Activated T-helper 17 cell treated with anti-CD3 and anti-CD28 coated beads, Interleukin-2, amount 50 U/mL, for 72 hours (primary cell): Measurements from ENCODE around the gene ZNF286A. TPM values are rescaled to one million over a fixed set of nuclear protein-coding genes. Genes with fewer than 3 reads are reported as not detected.
"Not testable (repeated sequence)": the region's sequence is repeated elsewhere in the genome, so short reads cannot be mapped to it uniquely, and the experiment has no call there.

Experiments used
- ATAC-seq: fragments of 150-1000 bp; cut with Tn5 transposase; replicated peaks from 2 replicates; pipeline ENCODE4 v1.10.0; 2021; ENCODE audit warnings: mild to moderate bottlenecking, moderate library complexity
- H3K27ac Mint-ChIP-seq: one replicate; pipeline ENCODE4 v1.8.0; 2022; ENCODE audit warnings: mixed read lengths
- H3K27me3 Mint-ChIP-seq: one replicate; pipeline ENCODE4 v1.8.0; 2022; ENCODE audit warnings: mixed read lengths
- H3K36me3 Mint-ChIP-seq: one replicate; pipeline ENCODE4 v1.8.0; 2022; ENCODE audit warnings: low read depth, mild to moderate bottlenecking, mixed read lengths
- H3K4me1 Mint-ChIP-seq: one replicate; pipeline ENCODE4 v1.8.0; 2022; ENCODE audit warnings: mixed read lengths
- H3K4me3 Mint-ChIP-seq: one replicate; pipeline ENCODE4 v1.8.0; 2022; ENCODE audit warnings: mild to moderate bottlenecking, mixed read lengths
- H3K9me3 Mint-ChIP-seq: one replicate; pipeline ENCODE4 v1.8.0; 2022; ENCODE audit warnings: mixed read lengths
- total RNA-seq, 2 donors: library from RNA; stranded (reverse); gene quantifications; one replicate each; pipeline ENCODE4 v1.2.3, GENCODE V29; 2022

The ZNF286A gene
- total RNA-seq, result 10 to 100 TPM; 22.3 to 35.8 TPM

- H3K9me3 Mint-ChIP-seq, H3K4me1 Mint-ChIP-seq, H3K27me3 Mint-ChIP-seq: not testable (repeated sequence)
- H3K4me3 Mint-ChIP-seq, result peak within 1 kb of the TSS; percentile 96
- peak within 1 kb of the TSS; percentile 96 for H3K27ac Mint-ChIP-seq
- peak; percentile 98 for ATAC-seq
- H3K36me3 Mint-ChIP-seq, result peaks cover 28% of the 10 kb centered on the region
These were observed at the start of gene ZNF286A for GRCh38 chr17:15699413-15699924. Gene ZNF286A, plus strand, starts transcription at chr17:15699752. Its CDS starts 578 bp downstream, at chr17:15700330.

DNA sequence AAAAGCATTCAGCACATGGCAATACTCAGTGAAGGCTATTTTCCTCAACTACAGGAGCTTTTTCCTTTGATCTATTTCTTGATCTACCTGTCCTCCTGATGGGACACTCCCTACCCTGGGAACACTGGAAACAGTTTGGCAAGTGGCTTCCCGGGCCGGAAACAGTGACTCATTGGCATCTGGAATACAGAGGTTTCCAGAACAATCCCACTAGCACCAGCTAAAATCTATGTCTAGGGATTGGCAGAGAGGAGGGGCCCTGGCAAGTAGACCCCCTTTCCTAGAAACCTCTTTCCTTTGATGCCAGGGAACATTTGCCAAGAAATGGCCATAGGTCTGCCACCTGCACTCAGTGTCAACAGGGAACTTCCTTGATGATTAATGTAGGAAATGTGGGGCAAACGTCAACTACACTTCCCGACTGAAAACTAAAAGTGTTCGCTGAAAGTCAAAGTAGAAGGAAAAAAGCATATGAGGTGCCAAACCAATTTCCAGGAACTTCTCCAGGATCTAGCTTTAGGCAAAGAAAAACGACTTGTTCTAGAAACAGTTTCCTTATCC lies 49.6 kb upstream of the ZNF286A start:
- H3K4me1 Mint-ChIP-seq, result no peaks in the 10 kb centered on the region
- no peak overlapping the region for H3K4me3 Mint-ChIP-seq
- no peak for ATAC-seq
- H3K9me3 Mint-ChIP-seq, result no peaks in the 10 kb centered on the region
- no peaks in the 10 kb centered on the region for H3K27me3 Mint-ChIP-seq
- no peaks in the 10 kb centered on the region for H3K36me3 Mint-ChIP-seq
- H3K27ac Mint-ChIP-seq, result no peak overlapping the region

DNA sequence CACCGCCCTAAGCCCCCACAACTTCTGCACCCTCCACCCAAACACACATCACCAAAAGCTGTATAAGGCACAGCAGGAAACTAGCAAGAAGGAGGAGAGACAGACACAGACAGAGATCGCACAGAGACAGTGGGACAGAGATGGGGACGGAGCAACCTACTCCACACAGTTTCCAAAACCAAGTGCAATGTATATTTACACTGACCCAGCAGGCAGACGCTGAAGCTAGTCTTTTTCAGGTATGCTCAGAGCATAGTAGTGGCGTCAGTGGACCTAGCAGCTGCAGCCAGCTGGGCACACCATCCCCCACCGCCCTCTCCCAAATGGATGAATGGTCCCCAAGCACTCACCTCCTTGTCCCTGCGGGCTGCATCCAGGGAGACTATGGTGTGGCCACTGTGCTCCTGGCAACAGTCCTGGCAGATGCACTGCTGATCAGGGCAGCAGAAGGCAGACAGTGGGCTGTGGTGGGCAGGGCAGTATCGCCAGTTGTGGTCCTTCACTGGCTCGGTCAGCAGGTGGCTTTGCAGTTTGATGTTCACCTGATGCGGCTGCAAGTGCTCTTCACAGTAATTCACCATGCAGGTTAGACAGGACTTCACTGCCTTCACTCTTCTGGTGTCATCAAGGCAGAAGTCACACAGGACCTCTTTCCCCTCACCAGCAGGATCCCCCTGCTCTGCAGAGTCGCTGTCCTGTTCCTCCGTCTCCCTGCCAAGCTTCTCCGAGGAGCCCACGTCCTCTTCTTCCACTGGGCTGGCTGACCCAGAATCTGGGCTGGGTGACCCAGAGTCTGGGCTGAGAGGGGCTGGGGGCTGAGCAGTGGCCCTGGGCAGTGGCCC lies 48.6 kb upstream of the ZNF286A start:
- H3K36me3 Mint-ChIP-seq, result no peaks in the 10 kb centered on the region
- H3K4me3 Mint-ChIP-seq, result peak overlapping the region; percentile 48
- peak; percentile 18 for ATAC-seq
- no peaks in the 10 kb centered on the region for H3K9me3 Mint-ChIP-seq
- H3K4me1 Mint-ChIP-seq, result no peaks in the 10 kb centered on the region
- peak overlapping the region; percentile 8 for H3K27ac Mint-ChIP-seq
- no peaks in the 10 kb centered on the region for H3K27me3 Mint-ChIP-seq

- Mint-ChIP-seq H3K4me3 (peak overlapping the region; percentile 48), H3K27me3 (no peaks in the 10 kb centered on the region), H3K36me3 (no peaks in the 10 kb centered on the region), H3K27ac (no peak overlapping the region), H3K4me1 (no peaks in the 10 kb centered on the region), H3K9me3 (no peaks in the 10 kb centered on the region)
- peak; percentile 84 for ATAC-seq
These were observed 47.9 kb upstream of the ZNF286A start for GRCh38 chr17:15651583-15652110.

GRCh38 chr17:15652960-15653359 lies 46.6 kb upstream of the ZNF286A start:
- ATAC-seq, result no peak
- Mint-ChIP-seq H3K4me1 (no peaks in the 10 kb centered on the region), H3K27ac (no peak overlapping the region), H3K9me3 (no peaks in the 10 kb centered on the region), H3K36me3 (no peaks in the 10 kb centered on the region), H3K27me3 (no peaks in the 10 kb centered on the region), H3K4me3 (no peak overlapping the region)

- H3K4me3 Mint-ChIP-seq, H3K4me1 Mint-ChIP-seq, H3K36me3 Mint-ChIP-seq, ATAC-seq, H3K27ac Mint-ChIP-seq, H3K27me3 Mint-ChIP-seq, H3K9me3 Mint-ChIP-seq: not testable (repeated sequence)
These were observed 45.2 kb upstream of the ZNF286A start for GRCh38 chr17:15654401-15654800.

DNA sequence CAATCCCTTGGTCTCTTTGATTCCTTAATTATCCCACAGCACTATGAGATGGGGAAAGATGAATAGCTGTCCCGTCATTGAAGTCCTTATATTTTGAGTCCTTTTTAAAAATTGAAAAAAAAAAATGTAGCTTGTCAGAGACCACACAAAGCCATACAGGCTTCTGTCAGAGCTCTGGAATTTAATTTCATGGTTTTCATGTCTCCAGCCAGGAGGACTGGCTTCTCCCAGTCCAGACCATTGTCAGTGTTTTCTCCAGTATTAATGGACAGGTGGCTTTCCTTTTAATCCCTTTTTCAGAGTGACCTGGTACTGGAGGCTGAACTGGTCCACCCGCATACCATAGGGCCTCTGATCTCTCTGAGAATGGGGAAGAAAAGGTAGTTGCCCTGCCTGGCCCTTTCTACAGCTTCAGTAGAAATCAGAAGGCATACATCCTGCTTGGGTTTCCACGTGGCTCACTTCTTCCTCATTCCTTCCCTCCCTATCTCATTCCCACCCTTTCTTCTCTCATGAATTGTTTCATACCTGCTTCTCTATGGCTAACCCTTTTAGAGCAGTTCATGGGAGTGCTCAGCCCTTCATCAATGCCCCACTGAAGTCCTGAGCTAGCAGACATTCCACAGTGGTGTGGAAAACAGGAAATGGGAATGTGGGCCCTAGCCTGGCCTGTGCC lies 44.5 kb upstream of the ZNF286A start:
- no peak for ATAC-seq
- Mint-ChIP-seq H3K4me1 (no peaks in the 10 kb centered on the region), H3K27ac (no peak overlapping the region), H3K36me3 (no peaks in the 10 kb centered on the region), H3K27me3 (no peaks in the 10 kb centered on the region), H3K9me3 (no peaks in the 10 kb centered on the region), H3K4me3 (no peak overlapping the region)

DNA sequence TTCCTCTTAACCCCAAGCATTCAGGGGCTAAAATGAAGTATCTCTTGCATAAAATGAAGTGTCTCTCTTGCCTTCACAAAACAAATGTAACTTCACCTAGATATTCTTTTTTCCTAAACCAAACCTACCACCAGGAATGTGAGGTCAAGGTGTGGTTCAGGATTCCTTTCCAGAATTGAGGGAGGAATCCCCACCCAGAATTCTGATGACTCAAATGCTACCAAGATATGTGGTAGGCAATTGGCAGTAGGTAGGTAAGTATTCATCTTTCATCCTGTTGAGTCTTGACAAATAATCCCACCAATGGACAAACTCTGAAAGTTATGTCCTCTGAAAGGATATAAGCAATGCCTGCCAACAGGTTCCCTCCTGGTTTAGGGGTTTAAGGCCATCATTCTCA lies 41.7 kb upstream of the ZNF286A start:
- Mint-ChIP-seq H3K4me1 (no peaks in the 10 kb centered on the region), H3K4me3 (no peak overlapping the region), H3K36me3 (peaks cover 5% of the 10 kb centered on the region), H3K9me3 (no peaks in the 10 kb centered on the region), H3K27ac (no peak overlapping the region), H3K27me3 (no peaks in the 10 kb centered on the region)
- no peak for ATAC-seq

DNA sequence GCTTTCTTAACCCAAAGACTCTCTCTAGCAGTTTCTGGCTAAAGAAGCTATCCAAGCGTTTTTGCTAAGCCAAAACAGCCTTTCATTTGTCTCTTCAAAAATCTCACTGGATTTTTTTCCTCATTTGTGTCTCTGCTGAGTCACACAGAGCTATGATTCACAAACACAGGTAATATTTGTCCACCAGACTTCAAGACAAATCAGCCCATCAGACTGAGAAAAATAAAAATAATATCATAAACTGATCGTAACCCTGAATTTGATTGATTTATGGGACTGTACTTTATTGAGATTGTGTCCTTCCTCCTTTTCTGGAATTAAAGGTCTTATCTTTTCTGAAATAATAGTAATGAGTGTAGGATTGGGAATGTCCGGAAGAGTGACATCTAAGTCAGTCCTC lies 41.3 kb upstream of the ZNF286A start:
- Mint-ChIP-seq H3K27ac (no peak overlapping the region), H3K4me3 (no peak overlapping the region), H3K4me1 (no peaks in the 10 kb centered on the region), H3K36me3 (peaks cover 5% of the 10 kb centered on the region), H3K27me3 (no peaks in the 10 kb centered on the region), H3K9me3 (no peaks in the 10 kb centered on the region)
- no peak for ATAC-seq

- no peak for ATAC-seq
- H3K4me1 Mint-ChIP-seq, result no peaks in the 10 kb centered on the region
- no peak overlapping the region for H3K4me3 Mint-ChIP-seq
- H3K27ac Mint-ChIP-seq, result no peak overlapping the region
- no peaks in the 10 kb centered on the region for H3K9me3 Mint-ChIP-seq
- peaks cover 12% of the 10 kb centered on the region for H3K36me3 Mint-ChIP-seq
- H3K27me3 Mint-ChIP-seq, result no peaks in the 10 kb centered on the region
These were observed 40.3 kb upstream of the ZNF286A start for GRCh38 chr17:15659236-15659635.

- no peak overlapping the region for H3K4me3 Mint-ChIP-seq
- no peaks in the 10 kb centered on the region for H3K9me3 Mint-ChIP-seq
- no peak for ATAC-seq
- H3K27ac Mint-ChIP-seq, result no peak overlapping the region
- peaks cover 15% of the 10 kb centered on the region for H3K36me3 Mint-ChIP-seq
- H3K27me3 Mint-ChIP-seq, result no peaks in the 10 kb centered on the region
- no peaks in the 10 kb centered on the region for H3K4me1 Mint-ChIP-seq
These were observed 39.9 kb upstream of the ZNF286A start for GRCh38 chr17:15659663-15660062.

GRCh38 chr17:15660077-15660476 lies 39.5 kb upstream of the ZNF286A start:
- Mint-ChIP-seq H3K9me3 (no peaks in the 10 kb centered on the region), H3K27me3 (no peaks in the 10 kb centered on the region), H3K36me3 (peaks cover 15% of the 10 kb centered on the region), H3K4me1 (no peaks in the 10 kb centered on the region), H3K27ac (no peak overlapping the region), H3K4me3 (no peak overlapping the region)
- ATAC-seq, result no peak

DNA sequence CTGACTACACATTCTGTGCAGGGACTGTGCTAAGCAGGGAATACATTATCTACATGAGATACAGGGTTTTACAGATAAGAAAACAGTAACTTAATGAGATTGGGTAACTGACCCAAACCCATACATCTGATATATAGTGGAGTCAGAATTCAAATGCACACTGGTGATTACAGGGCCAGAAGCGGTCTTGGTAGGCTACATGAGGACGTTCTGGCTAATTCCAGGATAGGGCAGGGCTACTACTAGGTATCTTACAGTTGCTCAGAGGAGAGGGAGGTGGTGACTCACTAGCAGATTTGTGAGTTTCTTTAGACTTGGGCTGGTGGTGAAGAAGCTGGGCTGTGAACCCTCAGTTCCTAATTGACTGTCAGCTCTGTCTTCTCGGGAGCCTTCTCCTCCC lies 36.9 kb upstream of the ZNF286A start:
- no peaks in the 10 kb centered on the region for H3K9me3 Mint-ChIP-seq
- no peaks in the 10 kb centered on the region for H3K27me3 Mint-ChIP-seq
- H3K27ac Mint-ChIP-seq, result no peak overlapping the region
- H3K4me3 Mint-ChIP-seq, result no peak overlapping the region
- no peaks in the 10 kb centered on the region for H3K4me1 Mint-ChIP-seq
- ATAC-seq, result no peak
- H3K36me3 Mint-ChIP-seq, result peaks cover 18% of the 10 kb centered on the region

GRCh38 chr17:15663176-15663575 lies 36.4 kb upstream of the ZNF286A start:
- no peak for ATAC-seq
- Mint-ChIP-seq H3K9me3 (no peaks in the 10 kb centered on the region), H3K27me3 (no peaks in the 10 kb centered on the region), H3K4me3 (no peak overlapping the region), H3K36me3 (peaks cover 22% of the 10 kb centered on the region), H3K27ac (no peak overlapping the region), H3K4me1 (no peaks in the 10 kb centered on the region)
